HG03469 (cell line): ENCODE measurements around the gene TUBB4A.

Source experiments
- ATAC-seq: cut with Tn5 transposase; IDR thresholded peaks from one replicate; pipeline ENCODE4 v1.9.1; 2021; ENCODE audit warnings: mild to moderate bottlenecking, moderate library complexity, moderate number of reproducible peaks; ENCODE audit not compliant: unreplicated experiment

The TUBB4A gene

GRCh38 chr19:6498294-6499036 lies 3.6 kb downstream of the TUBB4A start:
- ATAC-seq, result no peak

DNA sequence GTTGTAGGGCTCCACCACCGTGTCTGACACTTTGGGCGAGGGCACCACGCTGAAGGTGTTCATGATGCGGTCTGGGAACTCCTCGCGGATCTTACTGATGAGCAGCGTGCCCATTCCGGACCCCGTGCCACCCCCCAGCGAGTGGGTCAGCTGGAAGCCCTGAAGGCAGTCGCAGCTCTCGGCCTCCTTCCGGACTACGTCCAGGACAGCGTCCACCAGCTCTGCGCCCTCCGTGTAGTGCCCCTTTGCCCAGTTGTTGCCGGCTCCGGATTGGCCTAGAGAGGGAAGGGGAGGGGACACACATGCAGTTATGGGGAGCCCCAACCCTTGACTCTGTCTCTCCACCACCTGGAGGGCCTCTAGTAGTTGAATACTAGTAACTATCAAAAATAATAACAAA lies 6.2 kb downstream of the TUBB4A start:
- ATAC-seq, result no peak

DNA sequence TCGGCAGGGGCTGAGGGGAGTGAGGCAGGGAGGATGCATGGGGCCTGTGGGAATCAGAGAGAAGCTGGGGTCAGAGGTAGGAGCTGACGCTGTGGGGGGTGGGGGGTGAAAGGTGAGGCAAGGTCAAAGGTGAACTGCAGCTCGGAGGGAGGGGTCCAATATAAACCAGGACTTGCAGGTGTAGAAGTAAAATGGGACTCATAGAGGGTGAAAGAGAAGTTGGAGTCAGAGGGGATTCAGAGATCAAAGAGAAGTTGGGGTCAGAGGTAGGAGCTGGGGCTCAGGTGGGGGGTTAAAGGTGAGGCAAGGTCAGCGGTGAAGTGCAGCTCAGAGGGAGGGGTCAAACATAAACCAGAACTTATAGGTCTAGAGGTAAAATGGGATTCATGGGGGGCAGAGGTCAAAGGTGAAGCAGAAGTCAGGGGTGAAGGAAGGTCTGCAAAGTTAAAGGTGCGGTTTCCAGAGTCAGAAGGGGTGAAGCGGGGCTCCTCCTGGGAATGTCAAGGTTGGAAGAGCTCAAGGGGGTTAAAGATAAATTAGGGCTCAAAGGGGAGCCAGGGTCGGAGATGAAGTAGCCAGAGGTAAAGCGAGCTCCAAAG lies 7.6 kb downstream of the TUBB4A start:
- ATAC-seq, result no peak

DNA sequence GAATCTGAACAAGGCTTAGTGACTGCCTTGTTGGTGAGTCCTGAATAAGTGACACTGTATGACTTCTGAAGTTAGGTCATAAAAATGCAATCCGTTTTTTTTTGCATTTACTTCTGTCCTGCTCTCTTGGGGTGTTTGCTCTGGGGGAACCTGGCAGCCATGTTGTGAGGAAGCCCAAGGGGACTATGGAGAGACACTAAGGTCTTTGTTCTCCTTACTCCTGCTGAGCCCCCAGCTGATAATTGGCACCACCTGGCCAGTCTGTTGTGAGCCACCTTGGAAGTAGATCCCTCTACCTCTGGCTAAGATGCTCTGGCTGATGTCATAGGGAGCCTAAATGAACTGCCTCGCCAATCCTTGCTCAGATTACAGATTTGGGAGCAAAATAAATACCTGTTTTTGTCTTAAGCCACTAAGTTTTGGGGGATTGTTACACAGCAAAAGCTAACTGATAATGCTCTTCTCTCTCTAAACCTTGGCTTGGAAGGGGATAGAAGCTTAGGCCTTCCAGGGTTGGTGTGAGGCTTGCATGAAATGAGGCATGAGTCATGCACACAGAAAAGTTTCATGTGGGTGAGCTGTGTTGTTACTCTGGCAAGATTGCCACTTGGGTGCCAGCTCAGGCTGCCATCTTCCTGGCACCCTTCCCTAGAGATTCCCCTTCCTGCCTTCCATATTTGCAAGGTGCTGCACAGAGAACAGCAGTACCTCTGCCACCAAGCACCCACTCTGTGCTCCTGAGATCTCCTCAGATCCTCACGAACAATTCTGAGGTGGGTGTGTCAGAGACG lies 10.1 kb downstream of the TUBB4A start:
- ATAC-seq, result no peak

- no peak for ATAC-seq
Observed at GRCh38 chr19:6490134-6490533, 12.0 kb downstream of the TUBB4A start.

DNA sequence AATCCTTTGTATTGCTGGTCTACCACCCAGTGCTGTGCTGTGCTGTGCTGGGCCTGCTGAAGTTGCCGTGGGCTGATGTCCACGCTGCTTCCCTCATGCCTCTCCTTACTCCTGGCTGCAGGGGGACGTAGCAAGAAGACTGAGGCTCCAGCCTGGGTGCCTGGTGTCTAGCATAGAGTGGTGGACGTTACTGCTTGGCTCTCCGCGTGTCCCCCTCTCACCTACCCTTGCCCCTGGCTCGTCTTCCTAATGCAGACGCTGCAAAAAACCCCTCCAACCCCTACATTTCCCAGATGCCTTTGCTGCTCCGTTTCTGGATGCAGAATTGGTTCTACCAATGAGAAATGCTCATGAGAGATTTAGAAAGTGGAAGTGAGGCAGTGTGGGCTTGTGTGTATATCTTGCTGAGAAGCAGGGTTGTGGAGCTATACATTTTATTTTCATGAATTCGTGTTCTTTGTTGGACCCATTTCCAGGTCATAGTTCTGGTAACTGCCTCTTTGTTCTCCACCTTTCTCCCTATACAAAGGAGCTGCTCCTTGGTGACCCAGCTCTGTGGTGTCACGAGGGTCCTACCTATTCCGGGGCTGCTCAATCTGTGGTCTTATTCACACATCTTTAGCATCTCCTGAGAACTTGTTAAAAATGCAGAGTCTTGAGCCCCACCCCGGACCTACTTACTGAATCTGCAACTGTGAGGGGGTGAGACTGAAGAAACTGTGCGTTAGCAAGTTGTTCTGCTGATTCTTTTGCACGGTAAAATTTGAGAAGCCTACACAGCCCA lies 12.6 kb downstream of the TUBB4A start:
- ATAC-seq, result no peak

GRCh38 chr19:6484831-6485230 lies 17.3 kb downstream of the TUBB4A start:
- no peak for ATAC-seq

DNA sequence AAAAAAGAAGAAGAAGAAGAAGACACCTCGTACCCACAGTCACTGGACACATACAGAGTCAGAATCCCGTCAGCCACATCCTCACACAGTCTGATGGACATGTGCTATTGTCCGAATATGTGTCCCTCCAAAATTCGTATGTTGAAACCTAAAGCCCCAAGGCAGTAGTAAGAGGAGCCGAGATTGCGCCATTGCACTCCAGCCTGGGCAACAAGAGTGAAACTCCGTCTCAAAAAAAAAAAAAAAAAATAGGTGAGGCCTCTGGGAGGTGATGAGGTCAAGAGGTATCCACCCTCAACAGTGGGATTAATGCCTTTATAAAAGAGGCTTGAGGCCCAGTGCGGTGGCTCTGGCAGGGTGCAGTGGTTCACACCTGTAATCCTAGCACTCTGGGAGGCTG lies 17.9 kb downstream of the TUBB4A start:
- ATAC-seq, result no peak

GRCh38 chr19:6483235-6483634 lies 18.9 kb downstream of the TUBB4A start:
- no peak for ATAC-seq

DNA sequence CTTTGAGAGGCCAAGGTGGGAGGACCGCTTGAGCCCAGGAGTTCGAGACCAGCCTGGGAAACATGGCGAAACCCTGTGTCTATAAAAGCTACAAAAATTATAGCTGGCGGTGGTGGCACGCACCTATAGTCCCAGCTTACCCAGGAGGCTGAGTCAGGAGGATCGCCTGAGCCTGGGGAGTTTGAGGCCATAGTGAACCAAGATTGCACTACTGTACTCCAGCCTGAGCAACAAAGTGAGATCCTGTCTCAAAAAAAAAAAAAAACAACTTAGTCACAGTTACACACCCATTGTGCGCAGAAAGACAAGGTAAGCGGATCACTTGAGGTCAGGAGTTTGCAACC lies 19.8 kb downstream of the TUBB4A start:
- ATAC-seq, result no peak

- ATAC-seq, result no peak
Observed at GRCh38 chr19:6481541-6482342, 20.4 kb downstream of the TUBB4A start, which contains the start of gene DENND1C. DENND1C (minus strand) TSS chr19:6481787; CDS start chr19:6481695, 92 bp downstream.

- ATAC-seq, result no peak
Observed at GRCh38 chr19:6480848-6481415, 21.2 kb downstream of the TUBB4A start.

GRCh38 chr19:6479836-6480398 lies 22.2 kb downstream of the TUBB4A start:
- no peak for ATAC-seq

- no peak for ATAC-seq
Observed at GRCh38 chr19:6478815-6479214, 23.3 kb downstream of the TUBB4A start.

GRCh38 chr19:6476896-6477431 lies 25.1 kb downstream of the TUBB4A start:
- no peak for ATAC-seq

DNA sequence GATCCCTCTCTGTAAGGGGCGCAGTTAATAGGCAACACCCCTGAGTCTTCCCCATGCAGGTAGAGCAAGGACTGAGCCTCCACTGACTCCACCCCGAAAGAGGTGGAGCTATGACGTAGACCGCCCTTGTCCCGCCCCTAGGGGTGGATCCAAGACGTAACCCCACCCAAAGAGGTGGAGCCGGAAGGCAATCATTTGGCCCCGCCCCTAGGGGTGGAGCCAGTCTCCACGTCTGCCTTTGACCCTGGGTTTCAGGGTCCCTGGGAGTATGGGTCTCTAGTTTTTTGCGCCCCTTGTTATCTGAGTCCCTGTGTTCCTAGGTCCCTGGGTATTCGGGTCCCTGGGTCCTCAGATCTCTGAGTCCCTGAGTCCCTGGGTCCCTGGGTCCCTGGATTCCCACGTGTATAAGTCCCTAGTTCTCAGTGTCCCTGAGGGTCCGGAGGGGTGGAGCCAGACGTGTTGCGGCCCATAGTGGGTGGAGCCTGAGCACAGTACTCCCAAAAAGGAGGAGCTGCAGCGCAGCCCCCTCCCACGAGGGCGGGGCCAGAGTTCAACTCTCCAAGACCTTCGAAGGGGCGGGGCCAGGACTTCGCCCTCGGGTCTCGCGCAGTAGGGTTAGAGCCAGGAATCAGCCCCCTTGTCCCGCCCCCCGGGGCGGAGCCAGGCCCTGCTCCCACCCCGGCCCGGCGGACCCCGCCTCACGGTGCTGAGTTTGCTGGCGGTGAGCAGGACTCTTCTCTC lies 25.8 kb downstream of the TUBB4A start:
- ATAC-seq, result no peak

- ATAC-seq, result no peak
Observed at GRCh38 chr19:6475321-6476108, 26.6 kb downstream of the TUBB4A start.

DNA sequence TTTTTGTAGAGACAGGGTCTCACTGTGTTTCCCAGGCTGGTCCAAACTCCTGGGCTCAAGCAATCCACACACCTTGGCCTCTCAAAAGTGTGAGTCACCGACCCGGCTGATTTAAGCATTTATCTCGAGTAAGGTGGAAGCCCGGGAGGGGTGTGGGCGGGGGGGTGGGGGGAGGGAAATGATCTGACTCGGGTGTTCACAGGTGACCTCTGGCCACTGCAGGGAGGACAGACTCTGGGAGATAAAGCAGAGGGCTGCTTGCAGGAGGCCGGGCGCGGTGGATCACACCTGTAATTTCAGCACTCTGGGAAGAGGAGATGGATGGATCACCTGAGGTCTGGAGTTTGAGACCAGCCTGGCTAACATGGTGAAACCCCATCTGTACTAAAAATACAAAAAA lies 28.5 kb downstream of the TUBB4A start:
- no peak for ATAC-seq
